HG02943 (cell line): Measurements from ENCODE around the gene DNAJC5.

Experiments
- ATAC-seq: cut with Tn5 transposase; IDR thresholded peaks from one replicate; pipeline ENCODE4 v1.9.1; 2021; ENCODE audit warnings: mild to moderate bottlenecking, low read depth, moderate library complexity; ENCODE audit not compliant: unreplicated experiment

The DNAJC5 gene

DNA sequence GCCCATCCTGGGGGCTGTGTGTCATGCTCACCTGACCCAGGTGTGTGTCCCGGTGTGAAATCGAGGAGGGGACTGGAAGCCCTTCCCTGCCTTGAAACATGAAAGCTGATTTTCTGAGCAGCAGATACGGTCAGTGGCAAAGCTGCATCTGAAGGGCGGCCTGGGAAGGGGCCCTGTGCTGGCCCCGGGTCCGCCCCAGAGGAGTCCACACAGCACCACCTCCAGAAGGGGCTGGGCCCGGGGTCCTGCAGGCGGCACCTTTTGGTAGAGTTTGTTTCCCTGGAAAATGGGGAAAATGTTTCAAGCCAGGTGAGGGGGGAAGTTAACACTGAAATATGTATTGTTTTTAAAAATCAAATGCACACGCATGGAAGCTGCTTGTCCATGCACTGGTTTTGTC, 40.5 kb downstream of the DNAJC5 start:
- ATAC-seq = no peak

DNA sequence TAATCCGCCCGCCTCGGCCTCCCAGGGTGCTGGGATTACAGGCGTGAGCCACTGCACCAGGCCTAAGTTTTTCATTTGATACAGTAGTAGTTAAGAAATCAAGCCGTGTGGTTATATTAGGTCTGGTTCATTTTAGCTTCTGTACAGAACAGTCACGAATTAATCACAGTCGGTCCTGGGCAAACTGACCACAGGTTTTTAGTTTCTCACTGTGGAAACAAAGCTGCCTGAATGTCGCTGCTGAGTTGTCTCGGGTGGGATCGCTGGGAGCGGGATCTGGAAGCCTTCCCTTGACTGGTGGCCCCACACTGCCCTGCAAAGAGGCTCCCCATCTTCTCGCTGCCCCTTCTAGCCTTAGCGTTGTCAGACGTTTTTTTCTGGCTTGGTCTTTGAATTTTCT, 42.7 kb downstream of the DNAJC5 start:
- ATAC-seq = no peak

DNA sequence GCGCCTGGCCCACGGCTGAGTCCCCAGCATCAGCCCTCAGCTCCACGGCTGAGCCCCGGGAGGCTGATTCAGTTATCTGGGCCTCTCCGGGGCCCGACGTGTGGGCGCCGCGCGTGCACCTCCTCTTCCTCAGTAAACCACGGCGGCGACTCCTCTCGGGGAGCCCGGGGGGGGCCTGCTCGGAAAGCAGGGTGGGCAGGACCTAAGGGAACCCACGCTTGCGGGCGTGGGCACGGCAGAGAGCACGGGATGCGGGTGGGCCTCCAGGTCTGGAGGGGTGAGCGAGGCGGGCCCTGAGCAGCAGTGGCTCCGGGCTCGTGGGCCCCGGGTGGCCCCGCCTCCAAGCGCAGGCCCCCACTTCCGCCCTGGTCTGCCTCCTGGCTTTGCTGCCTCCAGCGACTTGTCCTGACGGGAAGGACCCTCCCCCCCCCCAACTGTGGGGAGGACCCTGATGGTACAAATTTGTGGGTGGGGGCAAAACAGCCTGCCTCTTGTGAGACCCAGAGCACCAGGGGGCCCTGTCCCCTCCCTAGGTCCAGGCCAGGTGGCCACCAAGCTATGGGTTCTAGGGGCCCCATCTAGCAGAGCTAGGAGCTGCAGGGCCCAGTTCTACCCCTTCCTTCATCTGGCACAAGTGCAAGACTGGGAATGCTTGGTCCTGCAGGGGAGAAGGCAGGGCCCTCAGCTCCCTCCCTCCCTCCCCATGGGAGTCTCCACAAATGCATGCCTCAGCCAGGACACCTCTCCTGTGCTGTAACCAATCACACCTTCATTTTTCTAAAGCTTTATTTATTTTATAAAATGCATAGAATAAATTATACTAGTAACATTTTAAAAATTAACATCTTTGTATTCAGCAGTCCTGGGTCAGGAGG, 44.4 kb downstream of the DNAJC5 start:
- ATAC-seq = no peak

DNA sequence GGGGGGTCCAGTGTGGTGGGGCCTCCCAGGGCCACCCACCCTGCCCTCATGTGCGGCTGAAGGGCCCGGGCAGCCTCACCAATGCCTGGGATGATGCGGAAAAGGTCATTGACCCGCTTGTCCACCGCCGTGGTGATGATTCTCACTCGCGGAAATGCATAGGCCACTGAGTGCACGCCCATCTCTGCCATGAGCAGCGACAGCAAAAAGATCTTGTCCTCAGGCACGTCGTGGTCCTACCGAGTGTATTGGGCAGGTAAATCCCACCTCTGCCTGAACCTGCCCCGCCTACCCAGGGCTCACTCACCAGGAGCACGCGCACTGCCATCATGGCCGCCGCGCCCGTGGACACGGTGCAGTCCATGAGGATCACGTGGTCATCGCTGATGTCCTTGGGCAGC, 45.1 kb downstream of the DNAJC5 start:
- no peak for ATAC-seq

DNA sequence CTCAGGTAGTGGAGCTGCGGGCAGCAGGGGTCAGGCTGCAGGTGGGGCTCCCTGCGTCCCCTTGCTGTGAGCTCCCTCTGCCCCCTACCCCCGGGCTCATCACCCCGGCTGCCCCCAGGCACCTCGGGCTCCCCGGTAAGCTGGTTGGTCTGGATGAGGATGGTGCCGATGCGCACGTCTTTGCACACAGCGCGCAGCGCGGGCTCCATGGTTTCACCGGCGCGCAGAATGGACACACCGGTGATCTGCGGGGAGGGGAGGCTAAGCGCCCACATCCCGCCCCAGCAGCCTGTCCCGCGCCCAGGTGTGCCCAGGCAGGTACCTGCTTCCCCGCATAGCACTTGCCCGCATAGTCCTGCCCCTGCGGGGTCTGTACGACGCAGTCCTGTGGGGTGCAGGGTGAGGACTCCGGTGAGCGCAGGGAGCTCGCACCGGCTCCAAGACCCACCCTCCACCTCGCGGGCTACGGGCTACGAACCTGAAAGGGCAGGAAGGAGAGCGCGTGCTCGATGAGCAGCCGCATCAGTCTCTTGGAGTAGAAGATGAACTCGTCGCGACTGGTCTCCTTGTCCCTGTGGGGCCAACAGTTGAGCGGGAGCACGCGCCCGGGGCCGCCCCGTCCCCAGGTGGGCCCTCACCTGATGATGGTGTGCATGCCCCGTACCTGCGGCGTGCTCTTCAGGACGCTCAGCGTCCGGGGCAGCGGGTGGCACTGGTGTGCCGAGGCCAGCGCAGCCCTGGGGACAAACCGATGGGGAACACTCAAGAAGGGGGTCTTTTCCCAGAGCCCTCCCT, 45.7 kb downstream of the DNAJC5 start:
- ATAC-seq = no peak

DNA sequence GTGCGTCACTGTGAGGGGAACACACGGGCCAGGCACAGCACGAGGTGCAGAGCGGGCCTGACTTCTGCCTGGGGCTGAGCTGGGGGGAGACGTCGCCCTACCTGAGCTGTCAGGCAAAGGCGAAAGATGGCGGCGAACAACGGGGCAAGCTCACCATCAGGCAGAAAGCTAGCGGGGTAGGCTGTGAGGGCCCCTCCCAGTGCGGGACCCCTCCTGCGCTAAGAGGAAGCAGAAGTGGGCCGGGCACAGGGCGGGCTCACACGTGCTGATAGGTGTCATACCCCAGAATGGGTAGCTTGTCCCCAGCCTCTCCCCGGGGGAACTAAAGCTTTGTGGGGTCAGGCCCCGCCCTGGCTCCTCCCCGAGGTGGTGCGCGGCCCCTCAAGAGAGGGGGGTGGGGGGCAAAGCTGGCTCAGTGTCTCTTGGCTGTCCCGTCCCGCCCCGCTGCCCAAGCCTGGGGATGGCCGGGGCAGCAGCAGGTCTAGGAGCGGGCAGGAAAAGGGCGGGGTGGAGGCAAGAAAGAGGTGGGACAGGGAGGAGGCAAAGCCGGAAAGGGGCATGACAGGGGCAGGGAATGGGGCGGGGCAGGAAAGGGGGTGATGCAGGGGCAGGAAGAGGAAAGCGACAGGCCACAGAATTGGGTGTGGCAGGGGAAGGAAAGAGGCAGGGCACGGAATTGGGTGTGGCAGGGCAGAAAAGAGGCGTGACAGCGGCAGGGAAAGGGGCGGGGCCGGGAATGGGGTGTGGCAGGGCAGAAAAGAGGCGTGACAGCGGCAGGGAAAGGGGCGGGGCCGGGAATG, 46.6 kb downstream of the DNAJC5 start:
- no peak for ATAC-seq

DNA sequence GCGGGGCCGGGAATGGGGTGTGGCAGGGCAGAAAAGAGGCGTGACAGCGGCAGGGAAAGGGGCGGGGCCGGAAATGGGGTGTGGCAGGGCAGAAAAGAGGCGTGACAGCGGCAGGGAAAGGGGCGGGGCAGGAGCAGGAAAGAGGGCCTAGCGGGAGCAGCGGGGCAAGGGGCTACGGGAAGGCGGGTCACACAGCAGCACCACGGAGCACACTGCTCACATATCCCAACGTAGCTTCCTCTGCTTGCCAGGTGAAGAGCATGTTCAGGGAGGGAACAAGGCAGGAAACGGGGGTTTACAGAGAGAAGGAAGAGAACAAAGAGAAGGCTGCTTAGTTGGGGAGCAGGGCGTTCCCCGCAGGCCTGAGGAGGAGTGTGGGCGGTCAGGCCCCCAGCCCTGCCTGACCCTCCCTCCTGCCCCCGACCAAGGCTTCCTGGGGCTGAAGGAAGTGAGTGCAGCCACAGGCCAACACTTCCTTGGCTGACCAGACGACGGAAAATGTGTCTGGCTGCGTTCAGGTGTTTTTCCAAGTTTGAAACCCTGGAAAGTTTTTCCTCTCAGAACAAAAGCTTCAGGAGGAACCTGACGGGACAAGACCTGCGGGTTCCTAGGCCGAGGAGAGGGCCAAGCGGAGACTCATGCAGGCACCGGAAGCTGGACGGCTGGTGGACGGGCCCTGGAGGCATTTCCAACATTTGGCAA, 47.5 kb downstream of the DNAJC5 start:
- no peak for ATAC-seq

DNA sequence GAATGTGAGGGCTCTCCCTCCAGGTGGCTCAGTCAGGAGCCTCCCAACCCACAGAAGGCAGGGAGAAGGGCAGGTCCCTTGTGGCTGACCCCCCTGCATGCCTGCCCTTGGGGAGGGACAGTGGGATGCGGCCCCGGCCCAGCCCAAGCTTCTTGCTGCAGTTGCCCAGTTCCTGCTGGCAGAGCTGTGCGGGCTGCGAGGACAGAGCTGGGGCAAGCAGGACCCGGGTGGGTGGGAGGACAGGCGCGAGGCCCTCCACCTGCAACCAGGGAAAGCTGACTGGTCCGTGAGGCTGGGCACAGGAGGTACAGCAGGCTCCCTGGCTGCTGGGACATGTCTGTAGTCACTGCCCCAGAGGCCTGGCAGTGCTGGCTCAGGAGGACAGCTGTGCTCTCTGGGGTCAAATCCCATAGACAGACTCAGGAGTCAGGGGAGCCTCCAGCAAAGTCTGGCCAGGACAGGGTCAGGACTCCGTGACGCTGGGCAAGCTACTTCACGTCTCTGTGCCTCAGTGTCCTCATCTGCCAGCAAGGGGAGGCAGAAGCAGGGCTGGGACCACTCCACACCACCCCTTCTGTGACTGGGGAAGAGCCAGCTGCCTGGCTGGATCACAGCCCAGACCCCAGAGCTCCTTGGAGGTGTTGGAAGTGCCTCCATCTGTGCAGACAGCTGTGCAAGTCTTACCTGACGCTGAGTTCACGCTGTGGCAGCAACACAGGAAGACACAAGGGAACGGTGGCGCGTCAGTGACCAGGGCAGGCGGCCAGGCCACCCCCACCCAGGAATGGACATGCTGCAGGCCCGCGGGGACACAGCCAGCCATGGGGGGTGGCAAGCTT, 48.3 kb downstream of the DNAJC5 start:
- no peak for ATAC-seq

DNA sequence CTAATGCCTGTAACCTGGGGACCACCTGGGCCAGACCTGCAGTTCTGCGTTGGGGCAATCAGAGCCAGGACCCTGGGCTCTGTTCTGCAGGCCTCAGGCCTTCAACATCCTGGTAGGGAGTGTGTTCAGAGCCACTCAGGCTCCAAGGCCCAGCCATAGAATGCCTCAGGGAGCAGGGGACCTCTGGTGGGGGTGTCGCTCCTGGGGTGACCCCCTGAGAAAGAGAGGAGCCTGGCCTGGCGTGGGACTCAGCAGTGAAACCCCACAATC, 48.8 kb downstream of the DNAJC5 start:
- no peak for ATAC-seq

DNA sequence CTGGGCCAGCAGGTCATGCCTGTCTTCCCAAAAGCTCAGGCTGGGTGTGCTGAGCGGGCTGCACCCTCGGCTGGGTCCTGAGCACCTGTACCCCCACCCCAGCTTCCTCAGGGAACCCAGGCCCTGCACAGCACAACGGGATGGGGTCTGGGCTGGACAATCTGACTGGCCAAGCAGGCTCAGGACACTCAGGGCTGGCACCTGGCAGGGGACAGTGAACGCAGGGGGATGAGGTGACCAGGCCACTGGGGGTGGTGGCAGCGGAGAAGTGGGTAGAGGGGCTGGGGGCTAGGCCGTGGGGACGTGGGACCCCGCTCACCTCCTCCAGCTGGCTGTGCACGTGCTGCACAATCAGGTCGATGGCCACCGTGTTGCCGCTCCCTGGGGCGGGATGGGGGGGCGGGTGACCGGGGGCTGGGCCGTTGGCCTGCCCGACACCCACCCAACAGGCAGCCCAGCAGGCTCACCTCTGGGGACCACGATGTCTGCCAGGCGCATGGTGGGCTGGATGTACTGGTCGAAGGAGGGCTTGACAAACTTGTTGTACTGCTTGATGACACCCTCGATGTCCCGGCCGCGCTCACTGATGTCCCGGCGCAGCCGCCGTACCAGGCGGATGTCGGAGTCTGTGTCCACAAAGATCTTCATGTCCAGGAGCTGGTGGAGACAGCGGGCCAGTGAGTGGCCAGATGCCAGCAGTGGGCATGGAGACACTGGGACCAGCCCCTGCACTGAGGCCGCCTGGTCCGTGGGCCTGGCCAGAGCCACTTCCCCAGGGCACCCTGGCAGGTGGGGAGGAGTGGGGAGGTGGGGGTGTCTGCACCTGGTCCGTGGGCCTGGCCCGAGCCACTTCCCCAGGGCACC, 49.4 kb downstream of the DNAJC5 start:
- no peak for ATAC-seq

DNA sequence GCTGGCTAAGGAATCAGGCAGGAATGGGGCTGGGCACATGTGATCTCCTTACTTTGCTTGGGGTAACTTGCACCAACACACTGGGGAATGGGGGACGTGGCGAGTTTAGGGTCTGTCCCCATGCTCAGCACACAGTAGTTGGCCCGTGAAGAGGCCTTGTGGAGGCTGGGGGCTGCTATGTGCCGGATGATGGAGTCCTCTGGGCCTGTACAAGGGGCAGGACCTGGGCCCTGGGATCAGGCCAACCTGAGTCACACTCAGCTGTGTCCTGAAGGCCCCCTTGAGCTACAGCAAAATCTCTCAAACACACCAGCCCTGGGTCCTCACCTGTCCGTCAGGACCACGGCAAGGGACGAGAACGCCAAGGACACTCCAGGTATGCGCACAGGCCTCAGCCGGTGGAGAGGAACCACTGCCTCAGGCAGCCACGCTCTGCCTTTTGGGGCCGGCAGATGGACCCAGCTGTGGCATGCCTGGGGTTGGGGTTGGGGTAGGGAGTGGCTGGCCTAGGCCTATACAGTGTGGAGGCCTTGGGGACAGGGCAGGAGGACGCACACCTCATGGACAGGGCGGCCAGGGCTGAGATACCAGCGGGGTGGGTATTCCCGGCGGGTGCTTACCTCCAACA, 50.2 kb downstream of the DNAJC5 start:
- ATAC-seq = no peak

DNA sequence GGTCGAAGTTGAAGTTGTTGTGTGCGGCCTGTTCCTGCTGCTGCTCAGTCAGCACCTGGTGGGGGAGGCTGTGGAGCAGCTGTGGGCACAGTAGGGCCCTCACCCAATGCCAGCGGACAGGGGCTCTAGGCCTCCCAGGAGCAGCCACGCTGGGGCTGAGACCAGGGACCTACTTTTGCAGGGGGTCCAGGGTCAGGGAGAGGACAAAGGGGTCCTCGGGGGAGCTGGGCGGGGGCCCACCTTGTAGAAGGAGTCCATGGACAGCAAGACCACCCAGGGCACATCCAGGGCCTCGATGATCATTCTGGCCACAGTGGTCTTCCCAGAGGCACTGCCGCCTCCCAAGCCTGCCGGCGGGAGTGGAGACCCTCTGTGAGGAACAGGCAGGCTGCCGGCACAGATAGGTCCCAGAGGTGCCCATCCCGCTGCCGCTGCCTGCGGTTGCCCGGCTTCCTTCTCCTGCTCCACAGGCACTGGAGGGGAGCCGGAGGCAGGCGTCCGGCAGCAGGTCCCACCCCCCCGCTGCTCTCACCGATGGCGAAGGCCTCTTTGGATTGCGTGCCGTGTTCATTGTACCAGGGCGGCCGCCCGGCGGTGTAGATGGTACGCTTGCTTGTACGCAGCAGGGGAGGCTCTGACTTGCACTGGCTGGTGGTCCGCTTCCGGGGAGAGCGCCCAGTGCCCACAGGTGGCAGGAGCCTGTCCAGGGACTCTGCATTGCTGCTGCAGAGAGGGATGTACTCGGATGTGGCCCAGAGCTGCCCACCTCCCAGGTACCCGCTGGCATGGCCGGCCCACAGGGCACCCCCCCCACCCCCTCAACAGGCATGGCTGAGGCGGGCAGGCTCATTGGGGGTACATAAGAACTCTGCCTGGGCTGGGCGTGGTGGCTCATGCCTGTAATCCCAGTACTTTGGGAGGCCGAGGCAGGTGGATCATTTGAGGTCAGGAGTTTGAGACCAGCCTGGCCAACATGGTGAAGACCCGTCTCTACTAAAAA, 51.3 kb downstream of the DNAJC5 start:
- no peak for ATAC-seq

DNA sequence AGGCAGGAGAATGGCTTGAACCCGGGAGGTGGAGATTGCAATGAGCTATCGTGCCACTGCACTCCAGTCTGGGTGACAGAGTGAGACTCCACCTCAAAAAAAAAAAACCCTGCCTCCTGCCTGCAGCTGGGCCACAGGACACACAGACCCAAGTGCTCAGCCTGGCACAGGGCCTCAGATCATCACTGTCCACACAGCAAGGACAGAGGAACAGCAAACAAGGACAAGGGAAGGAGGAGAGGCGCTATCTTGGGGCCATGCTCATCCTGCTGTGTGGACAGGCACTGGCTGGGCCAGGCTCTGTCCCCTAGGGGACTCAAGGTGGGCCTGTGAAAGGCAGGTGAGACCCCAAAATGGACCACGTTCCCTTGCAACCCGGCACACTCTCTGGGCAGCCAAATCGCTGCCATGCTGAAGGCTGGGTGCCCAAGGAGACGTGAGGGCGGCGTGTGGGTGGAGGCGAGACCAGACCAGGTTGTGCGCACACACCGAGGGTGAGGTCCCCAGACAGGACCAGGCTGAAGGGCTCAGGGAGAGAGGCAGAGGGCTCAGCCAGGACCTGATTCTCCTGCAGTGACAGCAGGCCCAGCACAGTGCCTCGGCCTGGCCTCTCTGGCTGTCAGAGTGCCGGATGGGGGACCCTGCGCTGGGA, 52.2 kb downstream of the DNAJC5 start:
- no peak for ATAC-seq

DNA sequence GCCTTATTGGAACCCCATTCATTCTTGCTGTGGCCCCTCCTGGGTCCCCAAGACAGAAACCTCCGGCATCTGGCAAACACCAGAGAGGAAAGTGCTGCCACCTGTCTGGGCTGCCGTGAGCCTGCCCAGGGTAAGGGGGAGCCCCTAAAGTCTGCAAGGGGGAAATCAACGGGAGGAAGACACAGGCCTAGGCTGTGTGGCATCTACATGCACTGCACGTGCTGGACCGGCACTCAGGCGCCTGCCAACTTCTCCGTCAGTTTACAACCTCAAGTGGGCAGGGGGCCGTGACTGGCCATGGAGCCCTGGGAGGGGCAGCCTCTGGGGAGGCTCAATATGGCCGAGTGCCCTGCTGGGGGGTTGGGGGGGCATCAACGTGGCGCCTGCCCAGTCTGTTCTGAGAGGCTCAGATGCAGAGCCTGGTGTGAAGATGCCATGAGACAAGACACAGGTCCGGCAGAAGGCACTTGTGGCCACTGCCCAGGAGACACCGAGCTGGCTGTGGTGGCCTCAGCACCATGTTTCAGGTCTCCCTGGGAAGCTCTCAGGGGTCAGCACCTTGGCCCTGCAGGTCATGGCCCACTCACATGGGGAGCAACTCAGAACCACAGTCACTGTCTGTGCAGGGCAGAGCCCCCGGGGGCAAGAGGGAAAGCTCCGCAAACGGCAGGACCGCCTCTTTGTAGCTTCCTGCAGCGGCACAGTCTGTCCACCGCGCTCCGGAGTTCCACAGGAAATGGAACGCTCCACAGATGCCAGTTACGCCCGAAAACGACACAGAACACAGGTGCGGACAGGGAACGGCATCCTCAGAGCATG, 52.9 kb downstream of the DNAJC5 start:
- ATAC-seq = no peak

DNA sequence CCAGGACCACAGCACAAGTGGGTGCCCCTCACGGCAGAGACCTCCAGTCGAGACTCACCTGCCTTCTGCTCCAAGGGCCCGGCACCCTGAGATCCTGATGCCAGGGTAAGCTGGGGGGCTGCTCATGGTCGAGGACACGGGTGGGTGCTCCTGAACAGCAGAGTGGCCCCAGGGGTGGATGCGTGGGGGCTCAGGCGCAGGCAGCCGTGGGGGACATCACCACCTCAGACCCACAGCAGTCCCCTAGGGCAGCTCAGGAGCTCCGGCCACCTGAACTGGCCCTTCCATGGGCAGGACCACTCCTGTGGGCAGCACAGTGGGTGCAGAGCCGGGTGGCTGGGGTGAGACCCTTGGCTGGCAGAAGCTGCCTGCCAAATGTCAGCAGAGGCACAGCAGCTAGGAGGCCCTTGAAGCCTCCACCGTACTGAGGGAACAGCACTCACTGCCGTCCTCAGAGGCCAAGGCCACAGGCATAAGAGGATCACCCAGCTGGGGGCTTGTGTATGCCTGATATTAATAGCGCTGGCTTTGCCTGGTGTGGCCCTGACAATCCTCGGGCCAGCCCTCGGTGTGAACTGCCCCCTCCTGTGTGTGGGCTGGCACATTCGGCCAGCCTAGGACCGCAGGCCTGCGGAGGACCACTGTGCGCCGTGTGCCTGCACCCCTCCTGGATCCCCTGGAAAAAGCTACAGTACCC, 55.9 kb downstream of the DNAJC5 start:
- ATAC-seq = no peak
